GM19463 (cell line): ENCODE results near the gene ZFPL1.
A peak's percentile ranks its signal among the peaks of the same experiment; 100 is the strongest.

Source experiments
- ATAC-seq: cut with Tn5 transposase; IDR thresholded peaks from one replicate; pipeline ENCODE4 v1.9.1; 2021; ENCODE audit warnings: mild to moderate bottlenecking, moderate library complexity; ENCODE audit not compliant: unreplicated experiment

Gene ZFPL1

DNA sequence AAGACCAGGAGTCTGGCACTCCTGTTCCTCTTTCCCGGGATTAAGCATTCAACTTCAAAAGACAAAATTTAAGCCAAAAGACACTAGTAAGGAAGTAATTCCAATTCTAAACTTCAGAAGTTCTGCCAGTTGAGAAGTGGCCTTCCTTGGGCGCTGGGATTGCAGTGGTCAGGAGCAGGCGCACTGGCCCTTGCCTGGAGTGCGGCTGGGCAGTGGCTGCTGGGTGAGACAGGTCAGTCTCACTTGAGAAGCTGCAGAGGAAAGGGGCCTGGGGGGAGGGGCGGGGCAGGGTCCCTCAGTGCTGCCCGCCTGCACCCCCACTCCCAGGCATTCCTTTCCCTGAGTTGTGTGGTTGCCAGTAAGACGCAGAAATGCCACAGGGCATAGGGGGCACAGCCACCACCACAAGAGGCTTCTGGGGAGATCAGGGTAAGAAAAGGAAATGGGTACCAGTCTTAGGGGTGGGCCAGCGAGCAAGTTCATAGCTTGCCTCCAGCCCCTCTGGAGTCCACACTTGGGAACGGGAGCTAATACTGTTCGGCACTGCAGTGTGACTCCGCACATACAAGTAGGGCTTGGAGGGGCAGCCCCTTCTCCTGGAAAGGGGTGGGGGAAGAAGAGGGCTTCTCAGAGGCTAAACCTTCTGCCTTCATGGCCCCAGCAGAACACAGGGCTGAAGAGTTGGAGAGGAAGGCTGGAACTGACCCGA is 43.6 kb downstream of the ZFPL1 start:
- ATAC-seq: no peak

DNA sequence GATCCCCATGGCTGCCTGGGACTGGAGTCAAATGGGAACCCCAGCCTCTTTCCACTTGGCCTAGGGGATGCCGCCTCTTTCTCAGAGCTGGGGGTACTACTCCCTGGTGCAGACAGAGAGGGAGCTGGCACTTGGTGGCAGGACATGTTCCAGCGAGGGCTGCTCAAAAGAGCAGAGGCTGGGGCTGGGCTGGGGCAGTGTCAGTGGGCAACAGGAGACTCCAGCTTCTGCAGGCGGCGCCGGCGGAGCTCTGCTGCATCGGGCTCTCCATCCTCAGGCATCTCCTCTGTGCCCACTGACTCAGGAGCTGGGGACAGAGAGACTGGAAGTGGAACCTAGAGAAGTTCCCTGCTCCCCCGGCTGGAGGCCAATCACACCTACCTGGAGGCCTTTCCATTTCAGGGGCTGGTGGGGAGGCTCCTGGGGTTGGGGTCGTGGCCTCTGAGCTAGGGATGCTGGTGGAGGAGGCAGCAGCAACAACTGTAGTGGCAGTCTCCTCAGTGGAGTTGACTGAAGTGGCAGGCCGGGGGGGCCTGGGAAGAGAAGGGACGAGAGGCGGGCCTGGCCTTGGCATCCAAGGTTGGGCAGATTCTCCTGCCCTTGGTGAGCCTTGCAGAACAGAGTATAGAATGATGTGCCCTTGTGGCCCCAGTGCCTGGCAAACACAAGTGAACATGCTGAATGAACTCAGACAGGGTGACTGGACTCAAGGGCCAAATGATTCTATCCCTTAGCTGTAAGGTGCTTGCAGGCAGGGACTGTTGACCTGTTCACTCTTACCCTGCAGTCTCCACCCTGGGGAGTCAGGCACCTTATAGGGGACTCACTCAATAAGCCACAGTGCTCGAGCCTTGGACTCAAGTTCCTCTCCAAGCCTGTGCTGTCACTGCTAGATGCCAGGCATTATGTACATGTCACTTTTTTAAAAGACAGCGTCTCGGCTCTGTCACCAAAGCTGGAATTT is 44.4 kb downstream of the ZFPL1 start:
- no peak for ATAC-seq

DNA sequence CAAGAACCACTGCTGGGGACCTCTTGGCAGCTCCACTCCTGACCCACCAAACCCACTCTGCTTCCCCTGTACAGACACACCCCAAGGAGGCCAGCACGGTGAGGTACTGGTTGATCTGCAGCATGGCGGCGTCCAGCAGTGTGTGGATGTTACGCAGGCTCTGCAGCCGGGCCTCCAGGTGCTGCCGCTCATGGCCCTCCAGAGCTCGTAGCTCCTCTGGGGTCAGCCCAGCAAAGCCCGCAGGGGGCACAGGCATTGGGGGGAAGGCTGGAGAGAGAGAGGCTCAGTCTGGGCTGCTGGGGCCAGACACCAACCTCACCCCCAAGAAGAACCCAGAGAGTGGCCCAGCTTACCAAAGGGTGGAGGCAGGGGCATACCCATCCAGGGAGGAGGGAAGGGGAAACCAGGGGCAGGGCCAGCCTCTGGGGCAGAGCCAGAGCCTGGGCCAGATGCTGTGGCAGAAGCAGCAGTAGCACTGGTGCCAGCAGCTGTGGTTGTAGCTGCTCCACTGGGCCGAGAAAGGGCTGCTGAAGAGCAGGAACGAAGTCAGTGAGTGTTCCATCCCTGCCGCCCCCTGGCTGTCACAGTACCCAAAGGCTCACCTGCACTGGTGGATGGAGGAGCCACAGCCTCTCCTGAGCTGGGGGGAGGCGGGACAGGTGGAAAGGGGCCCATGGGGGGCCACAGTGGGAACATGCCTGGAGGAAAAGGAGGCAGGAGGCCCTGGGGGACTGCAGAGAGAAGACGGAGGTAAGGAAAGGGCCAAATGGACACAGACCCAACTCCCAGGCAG is 45.8 kb downstream of the ZFPL1 start:
- ATAC-seq: no peak

DNA sequence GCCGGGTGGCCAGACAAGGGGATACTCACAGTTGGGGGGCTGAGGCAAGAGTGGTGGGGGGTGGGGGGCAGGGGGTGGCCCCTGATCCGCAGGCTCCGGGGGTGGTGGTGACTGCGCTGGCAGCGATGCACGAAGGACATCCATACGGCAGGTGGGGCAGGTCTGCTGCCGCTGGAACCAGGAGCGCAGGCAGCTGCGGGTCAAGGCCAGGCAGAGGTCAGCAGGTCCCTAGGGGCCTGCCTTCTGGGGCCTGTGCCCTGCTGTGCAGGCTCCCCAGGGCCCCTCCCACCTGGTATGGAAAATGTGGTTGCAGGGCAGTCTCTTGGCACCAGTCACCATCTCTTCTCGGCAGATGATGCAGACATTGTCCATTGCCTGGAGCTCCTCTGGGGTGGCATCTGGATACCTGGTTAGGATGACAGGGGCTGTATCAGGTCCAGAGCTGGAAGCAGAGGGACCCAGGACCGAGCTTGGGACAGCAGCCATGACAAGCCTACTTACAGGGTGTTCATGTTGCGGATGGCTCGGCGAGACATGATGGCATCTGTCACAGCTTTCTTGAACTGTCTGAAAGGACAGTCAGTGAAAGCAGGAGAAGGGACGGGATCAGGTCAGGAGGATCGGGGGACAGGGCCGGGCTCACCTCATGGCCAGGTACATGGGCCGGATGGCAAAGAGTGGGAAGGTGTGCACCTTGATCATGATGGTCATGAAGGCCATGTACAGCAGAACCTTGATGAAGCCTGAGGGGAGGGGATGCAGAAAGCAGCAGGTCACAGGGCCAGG is 46.8 kb downstream of the ZFPL1 start:
- no peak for ATAC-seq

DNA sequence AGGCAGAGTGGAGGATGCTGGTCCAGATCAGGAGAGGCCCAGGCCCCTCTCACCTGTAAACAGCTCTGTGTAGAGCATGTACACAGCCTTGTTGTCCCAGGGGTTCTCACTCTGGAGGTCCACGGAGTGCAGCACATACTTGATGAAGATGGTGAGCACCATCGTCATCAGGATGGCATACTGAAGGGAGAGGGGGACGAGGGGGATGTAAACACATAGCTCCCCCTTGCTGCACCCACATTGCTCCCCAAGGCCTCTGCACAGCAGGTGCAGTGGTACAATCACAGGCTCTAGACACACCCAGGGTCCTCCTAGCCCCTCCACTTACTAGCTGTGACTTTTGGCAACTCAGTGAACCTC is 47.4 kb downstream of the ZFPL1 start:
- no peak for ATAC-seq

DNA sequence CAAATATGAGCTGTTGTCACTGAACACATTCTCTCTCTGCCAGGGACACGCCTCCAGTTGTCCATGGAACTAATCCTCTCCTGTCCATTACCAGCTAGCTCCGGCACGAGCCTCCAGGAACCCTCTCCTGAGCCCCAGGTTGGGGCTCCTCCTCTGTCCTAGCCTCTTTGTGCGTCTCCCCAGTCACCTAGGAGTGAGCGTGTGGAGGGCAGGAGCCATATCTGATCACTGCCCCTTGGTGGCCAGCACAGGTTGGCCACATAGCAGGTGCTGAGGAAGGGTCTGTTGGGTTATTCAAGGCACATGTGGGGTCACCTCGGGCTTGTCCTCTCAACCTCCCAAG is 47.8 kb downstream of the ZFPL1 start:
- ATAC-seq: no peak

DNA sequence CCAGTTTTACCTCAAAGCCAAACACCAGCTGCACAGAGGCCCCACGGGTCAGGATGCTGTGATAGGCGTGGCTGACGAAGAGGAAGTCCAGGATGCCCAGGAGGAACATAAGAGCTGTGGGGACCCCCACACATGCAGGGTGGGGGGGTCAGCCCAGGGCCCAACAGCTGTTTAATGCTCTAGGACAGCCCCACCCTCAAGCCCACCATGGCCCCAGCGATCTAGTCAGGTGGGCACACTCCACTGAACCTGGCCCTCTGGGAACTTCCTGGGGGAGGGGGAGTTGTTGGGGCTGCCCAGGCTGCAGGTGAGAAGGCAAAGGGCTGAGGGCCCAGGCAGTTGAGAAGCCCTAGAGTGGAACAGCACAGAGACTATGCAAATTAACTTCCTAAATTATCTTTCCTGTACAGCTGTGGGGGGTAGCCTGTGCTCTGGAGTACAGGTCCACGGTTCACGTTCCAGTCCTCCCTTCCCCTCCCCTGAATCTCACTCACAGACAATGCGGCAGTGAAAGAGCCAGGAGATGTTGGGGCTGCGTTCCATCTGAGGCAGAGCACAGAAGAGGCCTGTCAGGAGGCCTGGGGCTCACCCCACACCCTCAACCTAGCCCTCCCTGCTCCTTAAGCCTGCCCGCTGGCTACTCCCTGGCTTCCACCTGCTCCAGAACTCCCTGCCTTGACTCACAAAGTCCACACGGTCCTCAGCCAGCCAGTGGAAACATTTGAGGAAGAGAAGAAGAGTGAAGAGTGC is 48.4 kb downstream of the ZFPL1 start:
- ATAC-seq: peak; percentile 33

DNA sequence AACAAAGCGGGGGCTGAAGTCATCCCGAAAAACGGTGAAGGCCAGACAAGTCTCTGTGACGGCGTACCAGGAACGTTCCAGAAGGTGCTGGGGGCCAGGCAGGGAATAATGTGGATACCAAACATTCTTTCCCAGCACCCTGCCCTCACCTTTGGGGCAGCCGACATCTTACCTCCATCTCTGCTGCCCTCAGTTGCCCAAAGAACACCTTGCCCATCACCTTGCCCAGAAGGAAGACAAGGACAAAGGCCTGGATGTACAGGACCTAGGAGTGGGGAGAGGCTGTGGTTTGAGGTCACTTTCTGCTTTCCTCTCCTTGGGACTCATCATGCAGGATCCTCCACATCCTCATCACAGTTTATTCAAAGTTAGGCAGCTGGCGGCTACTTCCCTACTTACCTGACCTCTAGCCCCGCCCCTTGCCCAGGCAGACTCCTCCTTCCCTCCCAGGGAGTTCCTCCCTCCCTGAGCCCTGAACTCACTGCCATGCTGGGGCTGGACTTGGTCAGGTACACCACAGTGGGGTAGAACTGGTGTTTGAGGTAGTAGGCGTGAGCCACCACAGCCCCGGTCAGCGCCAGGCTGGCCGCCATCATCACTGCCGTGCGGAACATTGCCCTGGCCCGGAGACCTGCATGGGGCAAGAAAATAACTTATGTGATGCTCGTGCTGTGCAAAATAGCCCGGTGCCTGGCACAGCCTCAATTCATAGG is 49.1 kb downstream of the ZFPL1 start:
- ATAC-seq: no peak

DNA sequence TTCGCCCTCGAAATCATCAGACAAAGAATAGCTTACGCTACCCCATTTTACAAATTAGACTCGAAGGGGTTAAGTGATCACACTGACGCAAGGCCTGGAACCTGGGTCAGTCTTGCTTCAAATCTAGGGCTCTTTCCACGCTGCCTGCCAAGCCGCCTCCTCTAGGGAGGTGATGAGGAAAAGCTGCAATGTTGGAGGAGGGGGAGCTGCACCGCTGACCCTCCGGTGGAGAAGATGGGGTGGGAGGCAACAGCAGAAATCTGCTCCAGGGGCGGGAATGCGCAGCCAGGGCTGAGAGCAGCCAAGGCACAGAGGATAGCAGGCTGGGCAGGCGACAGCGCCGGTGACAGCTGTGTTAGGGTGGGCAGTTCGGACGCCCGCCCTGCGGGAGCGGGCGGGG is 49.7 kb downstream of the ZFPL1 start:
- ATAC-seq: no peak

DNA sequence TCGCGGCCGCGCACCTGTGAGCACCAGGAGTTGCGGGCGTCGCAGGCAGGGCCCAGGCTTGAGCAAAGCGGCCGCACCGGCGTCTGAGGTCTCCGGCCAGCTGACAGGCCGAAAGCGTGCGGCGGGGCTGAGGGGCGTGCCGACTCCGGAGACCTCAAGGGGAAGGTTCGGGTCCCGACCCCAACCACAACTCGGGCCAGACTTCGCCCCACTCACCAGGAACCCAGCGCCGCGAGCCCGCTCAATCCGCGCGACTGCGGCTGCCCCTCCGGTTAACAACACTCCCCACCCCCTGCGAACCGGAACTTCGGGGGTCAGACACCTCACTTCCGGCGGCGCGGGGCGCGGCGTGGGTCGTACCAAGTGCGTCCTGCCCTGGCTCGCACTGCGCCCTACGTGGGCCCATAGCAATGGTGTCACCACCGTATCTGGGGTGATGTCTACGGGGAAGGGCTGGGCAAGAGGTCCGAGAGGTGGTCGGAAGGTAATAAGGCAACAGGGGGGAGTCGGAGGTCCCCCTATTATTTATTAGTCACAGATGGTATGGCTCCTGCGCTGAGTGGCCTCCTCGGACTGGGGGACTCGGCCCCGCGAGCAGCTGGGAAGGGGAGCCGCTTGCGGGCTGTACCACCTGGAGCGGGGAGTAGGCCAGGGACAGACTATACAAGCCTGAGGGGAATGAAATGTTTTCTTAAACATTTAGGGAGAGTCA is 50.4 kb downstream of the ZFPL1 start, which contains the start of gene SYVN1:
SYVN1 (minus strand) TSS at position 280 of the 712 bp plus-strand sequence. CDS start 918 bp downstream, outside the sequence.
- ATAC-seq: peak; percentile 55

DNA sequence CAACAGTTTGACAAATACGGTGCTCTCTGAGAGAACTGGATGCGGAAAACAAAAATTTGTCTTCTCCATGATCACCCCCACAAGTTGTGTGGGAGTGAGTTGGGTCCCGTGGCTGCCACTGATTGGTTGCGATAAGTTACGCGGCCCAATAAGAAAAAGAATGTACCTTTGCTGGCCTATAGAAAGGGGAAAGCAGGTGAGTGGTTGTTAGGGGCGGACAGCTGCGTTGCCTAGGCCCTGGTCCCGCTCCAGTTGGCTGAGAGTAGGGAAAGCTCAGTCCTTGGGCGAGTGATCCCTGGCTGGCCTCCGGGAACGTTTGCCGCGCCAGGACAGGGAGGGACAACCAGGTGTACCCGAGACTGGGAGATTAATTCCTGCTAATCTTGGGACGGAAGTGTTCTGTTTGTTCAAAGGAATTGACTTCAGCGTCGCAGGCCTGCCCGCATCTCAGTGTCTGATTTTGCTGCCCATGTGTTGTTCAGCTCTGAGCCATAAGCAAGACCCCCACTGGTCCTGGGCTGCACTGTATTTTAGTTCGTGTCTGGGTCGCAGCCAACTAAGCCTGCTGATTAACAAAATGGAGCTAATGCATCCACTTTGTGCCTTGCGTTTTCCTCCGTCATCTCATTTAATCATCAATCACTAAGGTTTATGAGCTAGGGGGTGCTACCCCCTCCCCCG is 51.1 kb downstream of the ZFPL1 start:
- ATAC-seq: peak; percentile 61

DNA sequence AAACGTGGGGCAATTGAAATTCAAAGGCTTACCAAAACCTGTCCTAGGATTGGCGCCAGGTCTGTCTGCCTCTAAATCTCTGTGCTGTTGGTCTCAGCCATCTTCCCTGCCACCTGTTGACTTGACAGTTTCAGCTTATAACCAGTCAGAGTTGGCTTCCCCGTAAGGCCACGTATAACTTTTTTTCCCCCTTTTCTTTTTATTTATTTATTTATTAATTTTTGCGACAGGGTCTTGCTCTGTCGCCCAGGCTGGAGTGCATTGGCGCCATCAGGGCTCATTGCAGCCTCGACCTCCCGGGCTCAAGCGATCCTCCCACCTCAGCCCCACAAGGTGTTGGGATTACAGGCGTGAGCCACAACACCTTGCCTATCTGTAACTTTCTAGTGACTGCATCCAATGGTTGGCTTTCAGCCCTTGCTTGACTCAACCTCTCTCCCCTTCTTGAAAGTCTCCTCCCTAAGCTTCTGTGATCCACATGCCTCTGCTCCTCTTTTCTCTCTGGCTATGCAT is 51.7 kb downstream of the ZFPL1 start:
- no peak for ATAC-seq

DNA sequence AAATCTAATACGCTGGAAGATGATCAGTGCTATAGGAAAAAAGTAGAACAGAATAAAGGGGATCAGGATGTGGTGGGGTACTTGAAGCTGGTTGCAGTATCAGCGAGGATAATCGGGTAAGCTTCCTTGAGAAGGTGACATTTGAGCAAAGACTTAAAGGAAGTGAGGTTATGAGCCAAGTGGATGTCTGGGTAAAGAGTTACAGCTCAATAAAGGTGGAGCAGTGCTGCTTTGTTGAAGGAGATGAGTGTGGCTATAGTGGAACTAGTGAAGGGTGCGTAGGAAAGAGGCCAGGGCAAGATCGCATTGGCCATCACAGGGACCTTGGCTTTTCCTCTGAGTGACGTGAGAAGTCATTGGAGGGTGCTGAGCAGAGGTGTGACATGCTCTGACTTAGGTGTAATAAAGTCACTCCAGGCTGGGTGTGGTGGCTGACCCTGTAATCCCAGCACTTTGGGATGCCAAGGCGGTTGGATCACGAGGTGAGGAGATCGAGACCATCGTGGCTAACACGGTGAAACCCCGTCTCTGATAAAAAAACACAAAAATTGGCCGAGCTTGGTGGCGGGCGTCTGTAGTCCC is 52.6 kb downstream of the ZFPL1 start:
- ATAC-seq: no peak
